NCI-H82 (cell line): ENCODE results near the gene MAT1A.
A peak's percentile ranks its signal among the peaks of the same experiment; 100 is the strongest.

Experiments
- DNase-seq: peaks from one replicate; lab custom pipeline; 2025; lab: John Stamatoyannopoulos, UW

Gene MAT1A

GRCh38 chr10:80281784-80282765, 7.4 kb downstream of the MAT1A start:
- no peak for DNase-seq

DNA sequence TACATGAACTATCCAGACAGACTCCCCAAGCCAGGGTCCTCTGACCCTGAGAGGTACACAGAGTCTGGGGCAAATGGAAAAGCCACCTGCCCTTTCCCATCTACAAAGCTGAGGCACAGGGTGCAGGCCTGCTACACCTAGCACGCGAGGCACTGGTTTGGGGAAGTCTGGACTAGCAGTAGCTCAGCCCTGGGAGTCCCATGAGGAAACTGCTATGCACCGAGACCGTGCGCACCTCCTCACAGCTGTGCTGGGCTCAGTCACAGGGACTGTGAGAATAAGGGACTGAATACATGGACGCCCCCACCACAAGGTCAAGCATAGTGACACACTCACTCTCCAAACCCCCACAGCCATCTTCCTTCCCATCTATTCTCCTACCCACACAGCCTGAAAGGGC, 8.2 kb downstream of the MAT1A start:
- no peak for DNase-seq

GRCh38 chr10:80280071-80280800, 9.2 kb downstream of the MAT1A start:
- DNase-seq = no peak

- DNase-seq = no peak
These were observed 10.3 kb downstream of the MAT1A start for GRCh38 chr10:80279146-80279545.

DNA sequence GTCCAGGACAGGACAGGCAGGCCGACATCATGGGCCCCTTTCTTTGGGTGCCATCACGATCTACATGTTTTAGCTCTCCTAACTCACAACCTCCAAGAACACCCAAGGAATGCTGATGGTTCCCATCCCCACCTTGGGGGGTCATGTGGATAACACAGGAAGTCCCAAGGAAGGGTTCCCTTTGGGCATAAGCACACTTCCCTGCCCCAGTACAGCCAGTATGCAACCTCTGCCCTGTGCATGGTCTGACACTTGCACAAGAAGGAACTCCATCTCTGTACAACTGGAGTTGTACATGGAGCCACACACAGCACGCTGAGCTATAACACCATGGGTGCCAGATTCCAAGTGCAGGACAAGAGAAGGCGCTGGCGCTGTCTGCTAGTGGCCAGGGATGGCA, 11.0 kb downstream of the MAT1A start:
- no peak for DNase-seq

DNA sequence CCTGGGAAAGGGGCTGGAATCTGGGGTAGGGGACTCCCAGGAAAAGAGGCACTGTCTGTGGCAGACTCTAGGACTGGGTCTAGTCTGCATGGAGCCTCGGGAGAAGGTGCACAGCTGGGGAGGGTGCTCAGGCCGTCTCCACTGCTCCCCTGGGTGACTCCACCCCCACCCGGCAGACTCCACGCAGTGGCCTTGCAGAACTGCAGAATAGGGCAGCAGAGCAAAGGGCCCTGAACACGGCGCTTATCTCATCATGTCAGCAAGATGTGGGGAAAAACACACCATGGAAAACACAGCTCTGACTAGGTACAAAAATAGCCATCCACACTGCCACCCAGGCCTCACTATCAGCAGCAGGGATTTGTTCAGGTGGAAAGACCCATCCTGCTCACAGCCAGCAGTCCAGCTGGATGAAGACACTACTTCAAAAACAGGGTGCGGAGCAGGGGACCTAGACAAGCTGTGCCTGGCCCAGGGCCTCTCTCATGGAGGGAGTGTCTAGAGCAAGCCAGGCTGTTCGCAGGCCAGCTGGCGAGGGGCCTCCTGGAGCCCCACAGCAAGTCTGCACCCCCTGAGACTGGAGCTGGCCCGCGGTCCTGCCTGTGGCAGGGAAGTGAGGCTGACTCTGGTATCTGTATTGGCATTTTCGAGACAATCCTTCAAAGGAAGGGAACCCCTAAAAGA, 11.7 kb downstream of the MAT1A start:
- no peak for DNase-seq

DNA sequence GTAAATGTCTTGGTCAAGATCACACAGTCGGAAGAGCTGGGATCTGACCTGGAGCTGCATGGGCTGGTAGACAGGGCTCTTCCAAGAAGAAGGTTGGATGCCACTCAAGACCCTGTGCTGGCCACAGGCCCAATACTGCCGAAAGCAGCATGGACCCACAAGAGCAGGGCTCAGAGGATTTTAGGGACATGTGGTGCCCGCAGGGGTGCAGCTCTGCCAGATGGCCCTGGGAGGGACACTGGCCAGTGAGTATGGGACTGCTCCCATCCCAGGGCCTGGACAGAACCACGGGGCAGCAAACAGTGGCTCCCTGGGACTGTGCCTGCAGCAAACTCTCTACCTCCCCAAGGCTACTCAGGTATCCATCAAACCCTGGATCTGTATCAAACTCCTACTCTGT, 12.4 kb downstream of the MAT1A start:
- DNase-seq = no peak

- DNase-seq = no peak
These were observed 13.1 kb downstream of the MAT1A start for GRCh38 chr10:80276335-80276734.

- DNase-seq = no peak
These were observed 13.7 kb downstream of the MAT1A start for GRCh38 chr10:80275756-80276155.

DNA sequence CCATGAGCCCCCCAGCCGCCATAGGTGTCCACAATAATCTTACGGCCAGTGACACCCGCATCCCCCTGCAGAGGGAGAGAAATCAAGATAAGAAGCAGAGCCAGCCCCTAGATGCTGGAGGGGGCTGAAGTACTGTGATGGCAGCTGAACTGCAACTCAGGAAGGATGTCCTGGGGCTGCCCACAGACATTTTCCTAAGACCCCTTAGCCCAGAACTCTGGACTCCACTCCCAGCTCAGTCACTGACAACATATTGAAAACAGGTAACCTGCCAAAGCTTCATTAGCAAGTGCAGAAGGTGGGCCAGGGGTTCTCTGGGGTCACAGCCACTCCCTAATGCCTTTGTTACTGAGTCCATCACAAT, 14.3 kb downstream of the MAT1A start:
- DNase-seq = no peak

- DNase-seq = no peak
These were observed 14.9 kb downstream of the MAT1A start for GRCh38 chr10:80274396-80275134.

DNA sequence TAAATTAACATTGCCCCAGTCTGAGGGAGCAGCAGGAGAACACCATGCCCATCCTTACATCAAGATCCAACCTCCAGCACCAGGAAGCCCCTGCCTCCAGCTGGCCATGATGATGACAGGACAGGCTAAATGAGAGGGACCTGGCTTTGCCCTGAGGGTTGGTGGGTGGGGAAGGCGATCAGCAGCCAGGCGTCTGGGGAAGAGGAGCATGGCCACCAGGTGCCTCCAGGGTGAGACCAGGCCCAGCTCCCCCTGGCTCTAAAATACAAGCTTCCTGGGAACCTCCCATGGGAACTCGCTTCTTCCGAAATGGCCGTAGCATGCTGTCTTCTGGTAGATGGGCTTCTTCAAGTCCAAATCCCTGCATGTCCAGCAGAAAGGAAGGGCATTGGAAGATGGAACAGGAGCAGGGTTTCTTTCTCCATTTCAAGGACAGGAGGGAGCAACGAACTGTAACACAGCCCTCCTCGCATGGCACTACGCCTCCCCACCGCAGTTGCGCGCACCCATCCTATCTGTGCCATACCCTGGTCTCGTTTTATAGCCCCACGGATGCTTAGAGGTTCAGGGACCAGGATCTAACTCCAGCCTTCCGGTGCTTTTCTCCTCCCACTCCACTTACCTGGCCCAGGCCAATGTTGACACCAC, 15.8 kb downstream of the MAT1A start:
- DNase-seq = no peak

- peak; percentile 25 for DNase-seq
These were observed 16.5 kb downstream of the MAT1A start for GRCh38 chr10:80272793-80273522.

DNA sequence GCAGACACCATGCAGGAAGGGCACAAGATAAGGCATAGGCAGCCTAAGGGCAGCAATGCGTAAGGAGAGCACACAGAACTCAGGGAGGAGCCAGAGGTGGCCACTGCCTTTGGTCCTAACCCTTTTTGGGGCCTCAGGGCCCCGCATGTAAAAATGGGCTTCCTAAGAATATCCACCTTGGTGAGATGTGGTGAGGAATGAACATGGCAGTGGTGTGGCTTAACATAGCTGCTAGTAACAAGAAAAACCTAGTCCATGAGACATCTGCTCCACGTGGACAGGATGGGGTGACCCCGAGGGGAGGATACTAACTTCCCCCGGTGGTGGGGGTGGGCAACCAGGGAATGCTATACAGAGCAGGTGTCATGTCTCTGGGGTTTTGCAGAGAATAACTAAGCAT, 18.0 kb downstream of the MAT1A start:
- DNase-seq = no peak

DNA sequence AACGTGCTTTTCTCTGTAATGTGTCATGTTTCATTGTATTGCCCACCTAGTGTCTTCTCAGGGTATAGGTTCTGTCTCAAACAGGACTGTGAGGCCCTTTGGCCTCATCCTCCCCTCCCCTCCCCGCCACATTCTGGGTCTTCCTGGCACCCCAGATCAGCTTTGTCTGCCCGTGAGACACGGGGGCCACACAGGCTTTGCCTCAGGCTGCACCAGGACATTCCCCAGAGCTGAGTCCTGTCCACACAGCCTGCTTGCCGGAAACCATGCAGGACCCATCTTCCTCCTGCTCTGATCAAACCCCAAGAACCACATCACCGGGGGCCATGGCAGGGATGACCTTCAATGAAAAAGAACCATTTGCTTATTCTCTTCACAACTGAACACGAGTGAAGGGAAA, 18.6 kb downstream of the MAT1A start:
- DNase-seq = no peak

- no peak for DNase-seq
These were observed 20.4 kb downstream of the MAT1A start for GRCh38 chr10:80268938-80269588.

DNA sequence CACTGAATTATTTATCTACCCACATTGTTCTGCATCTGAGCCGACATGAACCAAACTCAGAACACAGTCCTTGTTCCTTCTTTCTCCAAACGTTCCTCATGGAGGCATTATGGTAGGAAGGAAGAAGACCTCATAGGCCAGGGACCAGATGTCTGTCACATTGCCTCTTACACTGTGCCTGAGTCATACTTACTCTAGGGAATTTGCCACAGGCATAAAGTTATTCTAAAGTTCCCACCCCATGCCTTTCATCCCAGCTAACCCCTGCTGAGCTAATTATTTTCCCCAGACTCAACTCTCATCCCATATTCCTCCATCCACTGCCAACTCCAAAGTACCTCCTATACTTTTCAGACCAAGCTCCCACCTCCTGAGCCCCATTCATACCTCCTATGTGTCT, 21.2 kb downstream of the MAT1A start:
- no peak for DNase-seq

GRCh38 chr10:80266513-80266863, 23.0 kb downstream of the MAT1A start:
- no peak for DNase-seq

- DNase-seq = no peak
These were observed 23.5 kb downstream of the MAT1A start for GRCh38 chr10:80265740-80266512.
